GM21619 (cell line): ENCODE data around the gene FAM83G.

Experiments
- ATAC-seq: cut with Tn5 transposase; IDR thresholded peaks from one replicate; pipeline ENCODE4 v1.9.1; 2021; ENCODE audit not compliant: unreplicated experiment

The FAM83G gene

DNA sequence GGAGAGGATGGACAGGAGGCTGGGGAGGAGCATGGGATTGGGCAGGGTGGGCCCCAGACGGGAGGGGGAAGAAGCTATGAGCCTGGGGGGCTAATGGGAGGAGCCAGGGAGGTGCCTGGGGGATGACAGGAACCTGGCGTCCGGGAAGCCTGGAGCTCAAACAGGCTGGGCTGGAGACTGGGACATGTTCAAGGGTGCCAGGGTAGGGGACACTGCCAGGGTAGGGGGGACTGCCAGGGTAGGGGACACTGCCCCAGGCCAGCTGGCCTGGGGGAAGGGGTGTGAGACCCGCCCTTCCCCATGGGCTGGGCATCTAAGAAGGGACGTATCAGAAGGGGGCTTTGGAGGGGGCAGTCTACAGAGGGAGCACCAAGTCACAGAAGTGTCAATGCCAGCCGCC is 7.0 kb upstream of the FAM83G start:
- no peak for ATAC-seq

DNA sequence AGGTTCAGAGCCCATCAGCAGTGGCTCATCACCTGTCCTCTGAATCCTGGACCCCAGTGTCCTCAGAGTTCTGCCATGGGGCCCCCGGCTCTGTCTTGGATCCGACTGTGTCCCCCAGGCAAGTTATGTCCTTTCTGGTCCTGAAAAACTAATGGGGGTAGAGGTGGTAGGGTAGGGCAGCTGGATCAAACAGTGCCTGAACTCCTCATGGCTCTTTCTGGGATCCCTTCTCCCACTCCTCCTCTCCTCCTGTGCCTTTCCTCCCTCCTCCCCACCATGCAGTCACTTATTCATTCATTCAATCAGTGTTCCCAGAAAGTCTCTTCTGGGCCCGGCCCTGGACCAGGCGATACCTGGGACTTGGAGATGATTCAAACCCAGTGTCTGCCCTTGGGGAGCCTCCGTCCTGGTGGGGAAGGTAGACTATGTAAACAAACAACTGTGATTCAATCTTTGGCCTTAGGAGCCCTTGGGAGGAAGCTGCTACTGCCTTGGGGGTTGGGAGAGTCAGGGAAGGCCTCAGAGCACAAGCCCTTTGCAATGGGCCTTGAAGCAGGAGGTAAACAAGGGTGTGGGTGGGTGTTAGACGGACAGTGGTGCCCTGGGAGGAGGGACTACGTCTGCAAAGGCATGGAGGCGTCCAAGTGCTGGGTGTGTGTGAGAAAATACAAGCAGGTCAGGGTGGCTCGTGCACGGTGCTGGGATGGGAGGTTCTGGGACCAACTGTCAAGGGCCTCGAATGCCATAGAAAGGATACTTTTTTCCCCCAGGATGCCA is 6.4 kb upstream of the FAM83G start:
- no peak for ATAC-seq

DNA sequence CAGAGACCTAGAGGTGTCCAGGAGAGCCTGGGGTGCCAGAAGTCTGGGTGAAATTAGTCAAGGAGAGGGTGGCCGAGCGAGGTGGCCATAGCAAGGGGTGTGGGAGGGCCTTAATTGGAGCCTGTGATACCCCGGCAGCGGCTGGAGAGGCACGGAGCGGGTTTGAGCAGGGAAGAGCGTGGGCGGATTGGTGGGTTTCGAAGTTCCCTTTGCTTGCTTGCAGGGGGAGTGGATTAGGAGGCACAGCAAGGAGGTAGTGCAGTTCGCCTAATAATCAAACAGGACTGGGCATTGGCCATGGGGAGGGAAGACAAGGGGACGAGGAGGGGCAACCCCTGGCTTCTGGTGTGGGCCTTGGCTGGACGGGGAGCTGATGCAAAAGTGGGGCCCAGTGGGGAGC is 5.4 kb upstream of the FAM83G start:
- no peak for ATAC-seq

DNA sequence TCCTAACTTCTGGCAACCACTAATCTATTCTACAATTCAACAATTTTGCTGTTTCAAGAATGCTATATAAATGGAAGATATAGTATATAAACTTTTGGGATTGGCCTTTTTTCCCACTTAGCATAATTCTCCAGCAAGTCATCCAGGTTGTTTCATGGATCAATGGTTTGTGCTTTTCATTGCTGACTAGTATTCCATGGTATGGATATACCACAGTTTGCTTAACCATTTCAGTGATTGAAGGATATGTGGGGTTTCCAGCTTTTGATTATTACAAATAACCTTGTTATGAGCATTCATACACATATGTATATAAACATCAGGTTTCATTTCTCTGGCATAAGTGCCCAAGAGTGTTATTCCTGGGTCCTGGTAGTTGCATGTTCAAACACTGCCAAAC is 2.1 kb upstream of the FAM83G start:
- ATAC-seq, result no peak

DNA sequence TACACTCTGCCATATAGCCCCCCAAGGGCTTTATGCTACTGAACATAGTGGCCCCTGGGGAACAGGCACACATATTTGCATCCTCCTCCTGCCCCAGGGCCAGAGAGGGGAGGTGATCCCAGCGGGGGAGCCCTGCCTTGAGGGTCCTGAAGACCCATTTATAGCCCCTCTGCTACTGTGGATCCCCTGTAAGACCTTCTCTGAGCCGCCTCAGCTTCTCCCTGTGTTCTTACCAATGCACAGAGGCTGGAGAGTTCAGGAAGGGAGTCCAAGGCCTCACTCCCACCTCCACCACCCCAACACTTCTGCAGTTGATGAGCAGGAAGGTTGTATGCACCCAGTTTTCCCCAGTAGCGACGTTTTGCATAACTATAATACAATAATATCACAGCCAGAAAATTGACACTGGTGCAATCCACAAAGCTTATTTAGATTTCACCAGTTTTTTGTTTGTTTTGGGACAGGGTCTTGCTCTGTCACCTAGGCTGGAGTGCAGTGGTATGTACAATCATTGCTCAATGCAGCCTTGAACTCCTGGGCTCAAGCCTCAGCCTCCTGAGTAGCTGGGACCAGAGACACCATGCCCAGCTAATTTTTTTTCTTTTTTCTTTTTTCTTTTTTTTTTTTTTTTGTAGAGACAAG is 1.3 kb upstream of the FAM83G start:
- no peak for ATAC-seq

DNA sequence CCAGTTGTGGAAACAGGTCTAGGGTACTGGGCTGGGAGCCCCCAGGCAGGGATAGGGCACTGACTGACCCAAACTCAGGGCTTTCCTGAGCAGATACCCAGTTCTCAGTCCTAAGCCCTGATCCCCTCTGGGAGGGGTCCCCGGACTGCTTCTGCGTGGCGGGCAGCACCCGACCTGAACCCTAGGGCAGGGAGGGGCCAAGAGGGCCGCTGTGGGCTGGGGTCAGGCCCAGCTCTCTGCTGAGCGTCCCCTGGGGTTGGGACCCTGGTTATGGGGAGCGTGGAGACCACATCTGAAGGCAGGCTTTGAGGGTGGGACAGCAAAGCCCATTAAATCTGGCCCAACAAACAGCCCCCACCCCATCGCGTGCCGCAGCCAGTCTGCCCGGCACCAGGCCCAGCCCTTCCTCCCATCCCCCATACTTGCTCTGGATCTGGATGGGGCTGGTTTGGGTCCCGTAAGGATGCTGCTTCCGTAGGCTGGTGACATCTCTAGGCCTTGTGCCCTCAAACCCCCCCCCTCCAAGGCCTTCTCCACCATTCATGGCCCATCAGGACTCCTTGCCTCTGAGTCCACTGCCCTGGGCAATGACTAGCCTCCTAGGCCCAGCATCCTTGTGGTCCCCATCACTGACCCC is 691 bp upstream of the FAM83G start:
- no peak for ATAC-seq

DNA sequence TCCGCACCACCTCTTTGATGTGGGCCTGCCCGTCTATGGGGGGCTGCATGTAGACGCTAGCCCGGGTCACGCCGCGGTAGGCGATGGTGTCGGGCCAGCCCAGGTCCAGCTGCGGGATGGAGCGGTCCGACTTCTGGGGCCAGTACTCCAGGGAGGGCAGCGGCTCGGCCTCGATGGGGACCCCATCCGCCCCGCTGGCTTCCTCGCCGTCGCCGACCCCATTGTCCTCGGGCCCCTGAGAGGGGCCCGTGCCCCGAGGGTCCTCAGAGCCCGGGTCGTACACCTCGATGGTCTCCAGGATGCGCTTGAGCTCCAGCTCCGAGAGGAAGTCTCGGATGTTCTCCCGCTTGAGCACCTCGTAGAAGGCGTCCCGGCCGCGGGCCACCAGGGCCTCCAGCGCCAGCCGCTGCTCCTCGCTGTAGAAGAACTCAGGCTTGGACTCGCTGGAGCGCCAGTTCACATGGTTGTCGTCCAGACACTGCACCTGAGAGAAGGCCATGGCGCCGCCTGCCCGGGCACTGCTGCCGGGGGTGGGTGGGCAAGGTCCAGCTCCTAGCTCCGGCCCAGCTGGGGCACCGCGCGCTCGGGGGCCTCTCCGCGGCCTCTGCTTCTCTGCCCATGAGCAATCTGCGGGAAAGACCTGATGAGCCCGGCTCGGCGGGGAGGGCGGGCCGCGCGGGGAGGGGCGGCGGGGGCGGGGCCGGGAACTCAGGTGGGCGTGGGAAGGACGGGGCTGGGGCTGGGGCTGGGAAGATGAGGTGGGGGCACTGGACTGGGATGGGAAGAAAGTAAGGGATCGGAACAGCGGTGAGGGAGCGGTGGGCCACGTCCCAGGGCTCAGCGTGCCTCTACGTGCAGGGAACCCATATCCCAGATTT is 782 bp downstream of the FAM83G start:
- ATAC-seq, result peak; percentile 25

DNA sequence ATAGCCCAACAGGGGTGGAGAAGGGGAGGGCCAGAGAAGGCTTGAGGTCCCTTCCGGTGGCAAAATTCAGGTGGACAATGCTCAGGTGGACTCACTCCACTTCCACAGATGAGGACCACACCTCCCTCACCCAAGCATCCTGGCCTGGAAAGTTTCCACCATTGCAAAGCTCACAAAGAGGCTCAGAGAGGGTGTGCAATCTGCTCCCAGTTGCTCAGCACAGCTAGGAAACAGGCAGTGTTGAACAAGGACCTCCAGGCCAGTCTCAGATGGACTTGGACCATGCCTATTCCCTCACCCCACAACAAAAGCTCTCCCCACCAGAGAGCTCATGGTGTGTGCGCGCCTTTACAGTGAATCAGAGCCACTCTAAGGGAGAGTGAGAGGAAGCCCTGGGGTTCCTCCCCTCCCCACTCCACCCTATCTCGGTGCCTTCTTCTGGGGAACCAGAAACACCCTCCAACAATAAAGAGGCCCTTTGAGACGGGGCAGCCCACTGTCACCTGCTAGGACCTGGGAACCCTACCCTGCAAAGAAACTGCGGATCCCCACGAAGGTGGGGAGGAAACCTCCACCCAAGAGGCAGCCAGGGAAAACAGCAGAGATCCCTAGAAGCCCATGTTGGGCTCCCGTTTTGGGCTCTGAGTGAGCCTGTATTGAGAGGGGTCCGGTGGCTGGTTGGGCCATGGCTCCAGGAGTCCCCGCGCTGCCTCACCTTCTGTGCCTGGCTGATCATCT is 1.6 kb downstream of the FAM83G start:
- no peak for ATAC-seq

DNA sequence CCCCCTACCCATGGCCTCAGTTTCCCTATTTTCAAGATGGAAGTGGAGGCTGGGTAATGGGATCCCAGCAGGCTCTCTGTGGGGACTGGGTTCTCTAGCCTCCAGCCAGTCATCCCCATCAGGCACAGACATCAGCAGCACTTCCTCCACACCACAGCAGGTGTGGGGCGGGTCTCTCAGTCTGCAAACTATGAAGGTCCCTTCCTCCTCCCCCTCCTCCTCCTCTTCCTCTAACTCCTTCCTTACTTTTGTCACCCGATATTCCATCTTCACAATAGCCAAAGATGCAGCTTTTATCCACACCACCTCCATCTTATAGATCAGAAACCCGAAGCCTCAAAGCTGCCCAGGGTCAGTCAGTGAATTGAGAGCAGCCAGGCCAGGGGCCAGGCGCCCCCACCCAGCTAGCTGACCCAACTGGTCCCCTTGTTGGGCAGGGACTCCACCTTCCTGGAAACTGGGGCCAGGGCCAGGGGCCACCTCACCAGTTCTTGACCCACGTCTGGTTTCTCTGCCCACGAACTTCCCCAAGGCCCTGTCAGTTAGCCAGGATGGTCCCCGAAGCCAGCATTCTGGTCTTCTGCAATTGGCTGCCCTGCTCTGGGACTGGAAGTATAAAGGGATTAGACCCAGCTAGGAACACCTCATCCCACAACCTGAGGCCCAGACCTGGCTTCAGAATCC is 2.5 kb downstream of the FAM83G start:
- ATAC-seq, result no peak

DNA sequence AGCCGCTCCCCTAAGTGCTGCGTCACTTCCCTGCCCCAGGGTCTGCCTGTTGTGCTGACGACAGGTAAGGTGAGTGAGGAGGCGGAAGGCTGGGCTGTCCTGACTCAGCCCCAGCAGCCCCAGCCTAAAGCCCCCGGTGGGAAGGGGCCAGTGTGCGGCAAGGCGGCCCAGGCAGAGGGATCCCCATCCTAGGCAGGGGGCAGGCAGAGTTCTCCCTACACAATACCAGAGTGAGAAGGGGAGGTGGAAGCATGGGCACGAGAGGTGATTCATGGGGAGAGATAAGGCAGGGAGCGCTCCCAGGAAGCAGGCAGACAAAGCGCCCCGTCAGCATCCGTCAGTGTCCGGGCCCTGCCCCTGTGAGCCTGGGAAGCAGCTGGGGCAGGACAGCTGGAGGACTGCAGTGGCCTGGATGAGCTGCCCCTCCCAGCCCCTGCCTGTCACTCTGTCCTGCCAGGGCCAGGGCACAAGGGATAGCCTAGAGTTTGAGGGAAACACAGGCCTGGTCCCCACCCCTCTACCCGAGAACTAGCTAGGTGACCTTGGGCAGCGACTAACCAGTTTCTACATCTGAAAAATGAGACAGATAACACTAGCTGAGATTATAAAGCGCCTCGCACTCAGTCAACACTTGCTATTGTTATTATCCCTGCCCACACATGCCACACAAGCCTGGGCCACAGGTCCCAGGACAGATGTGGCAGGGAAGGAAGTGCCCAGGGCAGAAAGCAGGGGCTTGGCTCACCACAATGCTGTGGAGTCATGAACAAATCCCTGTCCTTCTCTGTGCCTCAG is 3.8 kb downstream of the FAM83G start:
- ATAC-seq, result no peak

DNA sequence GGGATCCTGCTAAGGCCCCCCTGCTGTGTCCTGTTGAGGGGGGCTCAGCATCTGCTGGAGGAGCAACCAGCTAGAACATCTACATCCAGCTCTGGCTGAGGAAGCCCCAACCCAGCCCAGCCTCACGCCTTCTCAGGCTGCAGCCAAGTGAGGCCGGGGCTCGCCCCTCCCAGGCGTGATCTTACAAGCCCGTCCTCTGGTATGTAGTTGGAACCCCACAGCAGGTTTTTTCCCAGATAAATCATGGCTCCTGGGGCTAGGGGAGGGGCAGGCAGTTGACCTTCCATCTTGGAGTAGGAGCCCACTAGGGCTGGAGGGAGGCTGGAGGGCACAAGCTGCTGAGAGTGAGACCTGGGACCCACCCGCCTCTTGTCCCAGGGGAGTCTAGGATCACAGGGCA is 4.7 kb downstream of the FAM83G start:
- ATAC-seq, result no peak

DNA sequence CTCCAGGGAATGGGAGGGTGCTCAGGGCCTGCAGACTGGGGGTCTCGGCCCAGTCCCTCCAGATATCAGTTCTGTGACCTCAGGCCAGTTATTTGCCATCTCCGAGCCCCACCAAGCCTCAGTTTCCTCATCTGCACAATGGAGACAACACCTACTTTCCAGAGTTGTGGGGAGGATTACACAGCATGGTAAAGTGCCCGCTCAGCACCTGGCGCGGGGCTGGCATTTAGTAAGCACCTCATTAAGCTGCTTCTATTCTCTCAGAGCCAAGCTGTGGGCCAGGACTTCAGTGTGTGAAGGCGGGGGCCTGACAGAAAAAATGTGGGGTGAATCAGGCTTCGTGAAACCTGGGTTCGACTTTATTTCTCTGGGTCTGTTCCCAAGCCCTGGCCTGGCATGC is 5.2 kb downstream of the FAM83G start:
- ATAC-seq, result no peak

DNA sequence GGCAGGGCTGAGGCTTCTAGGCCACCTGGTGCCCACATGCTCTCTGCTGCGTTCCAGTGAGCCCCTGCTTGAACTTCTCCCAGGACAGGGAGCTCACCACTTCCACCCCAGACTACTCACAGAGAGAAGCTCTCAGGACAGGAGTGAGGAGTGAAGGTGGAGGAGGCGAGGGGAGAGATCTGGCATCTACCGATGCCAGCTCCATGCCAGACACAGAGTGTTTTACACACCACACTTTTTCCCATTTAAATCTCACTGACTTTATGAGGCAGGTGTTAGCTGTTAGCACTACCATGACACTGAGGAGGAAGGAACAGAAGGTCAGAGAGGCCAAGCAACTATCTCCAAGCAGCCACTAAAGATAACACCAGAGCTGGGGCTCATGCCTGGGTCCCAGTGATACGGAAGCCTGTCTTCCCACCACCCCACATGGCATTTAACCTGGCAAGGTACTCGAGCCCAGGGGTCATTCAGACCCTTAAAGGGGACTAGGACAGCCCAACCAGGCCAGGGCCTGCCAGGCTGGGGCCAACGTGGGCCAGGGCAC is 6.8 kb downstream of the FAM83G start:
- ATAC-seq, result no peak

DNA sequence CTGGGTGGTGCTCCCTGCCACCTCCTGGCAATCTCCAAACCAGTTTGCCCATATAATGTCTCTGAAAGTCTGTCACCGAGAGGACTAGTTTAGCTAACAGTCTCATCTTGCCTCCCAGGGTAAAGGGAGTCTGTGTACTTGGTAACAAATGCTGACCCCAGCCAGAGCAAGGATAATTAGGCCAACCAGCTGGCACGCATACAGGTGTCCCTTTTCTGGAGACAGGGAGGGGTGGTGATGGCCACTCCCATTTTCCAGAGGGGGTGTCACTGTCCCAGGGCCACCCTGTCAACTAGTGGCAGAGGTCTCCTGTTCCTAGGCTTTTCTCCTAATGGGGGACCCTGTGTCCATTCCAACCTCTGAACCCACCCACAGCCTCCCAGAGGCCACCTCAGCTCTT is 8.1 kb downstream of the FAM83G start:
- no peak for ATAC-seq

DNA sequence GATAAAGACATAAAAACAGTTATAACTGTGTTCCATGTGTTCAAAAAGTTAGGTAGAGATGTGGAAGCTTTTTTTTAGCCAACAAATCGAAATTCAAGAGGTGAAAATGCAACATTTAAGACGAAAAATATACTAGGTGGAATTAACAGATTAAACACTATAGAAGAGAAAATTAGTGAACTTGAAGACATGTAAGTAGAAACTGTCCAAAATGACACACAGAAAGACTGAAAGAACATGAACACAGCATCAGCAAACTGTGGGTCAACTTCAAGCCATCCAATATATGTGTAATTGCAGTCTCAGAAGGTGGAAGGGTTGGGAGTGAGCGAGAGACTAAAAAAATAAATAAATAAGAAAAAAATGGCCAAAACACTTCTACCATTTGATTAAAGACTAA is 9.3 kb downstream of the FAM83G start:
- ATAC-seq, result no peak

DNA sequence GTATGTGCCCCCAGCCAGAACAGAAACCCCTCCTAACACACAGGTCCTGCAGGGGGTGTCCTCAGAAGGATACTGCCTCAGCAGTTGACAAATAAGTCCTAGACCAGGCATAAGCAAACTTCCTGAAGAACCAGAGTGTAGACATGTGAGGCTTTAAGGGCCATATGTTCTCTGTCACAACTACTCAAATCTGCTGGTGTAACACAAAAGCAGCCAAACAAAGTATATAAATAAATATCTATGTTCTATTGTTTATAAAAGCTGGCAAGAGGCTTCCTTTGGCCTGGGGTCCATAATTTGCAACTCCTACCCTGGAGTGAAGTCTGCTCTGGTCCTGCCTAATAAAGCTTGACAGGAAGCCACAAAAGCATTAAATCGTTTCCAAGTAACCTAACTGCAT is 9.9 kb downstream of the FAM83G start:
- ATAC-seq, result no peak

DNA sequence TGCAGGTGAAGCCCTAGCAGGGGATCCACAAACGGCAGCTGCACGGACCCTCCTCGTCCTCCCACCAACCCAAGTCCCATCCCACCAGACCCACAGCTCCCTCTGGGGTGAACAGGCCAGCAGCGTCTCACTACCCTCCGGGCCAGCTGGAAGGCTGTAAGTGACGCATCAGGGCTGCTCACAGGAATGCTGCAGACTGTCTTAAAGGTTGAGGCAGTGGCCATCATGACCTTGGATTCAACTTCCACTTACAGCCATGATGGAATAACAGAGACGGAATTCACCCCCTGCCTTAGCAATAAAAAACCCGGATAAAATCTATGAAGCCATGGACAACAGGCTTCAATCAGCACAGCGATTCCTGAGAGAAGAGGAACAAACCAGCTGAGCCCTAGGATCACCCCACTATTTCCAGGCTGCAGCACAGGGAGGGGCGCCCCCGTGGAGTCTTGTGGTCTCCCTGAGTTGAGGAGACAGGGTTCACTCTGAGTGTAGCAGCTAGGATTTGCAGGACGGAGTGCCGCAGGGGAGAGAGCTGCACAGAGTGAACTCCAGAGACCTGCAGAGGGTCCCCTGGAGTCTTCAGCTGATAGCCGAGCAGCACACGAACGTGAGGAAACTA is 10.5 kb downstream of the FAM83G start:
- ATAC-seq, result no peak

DNA sequence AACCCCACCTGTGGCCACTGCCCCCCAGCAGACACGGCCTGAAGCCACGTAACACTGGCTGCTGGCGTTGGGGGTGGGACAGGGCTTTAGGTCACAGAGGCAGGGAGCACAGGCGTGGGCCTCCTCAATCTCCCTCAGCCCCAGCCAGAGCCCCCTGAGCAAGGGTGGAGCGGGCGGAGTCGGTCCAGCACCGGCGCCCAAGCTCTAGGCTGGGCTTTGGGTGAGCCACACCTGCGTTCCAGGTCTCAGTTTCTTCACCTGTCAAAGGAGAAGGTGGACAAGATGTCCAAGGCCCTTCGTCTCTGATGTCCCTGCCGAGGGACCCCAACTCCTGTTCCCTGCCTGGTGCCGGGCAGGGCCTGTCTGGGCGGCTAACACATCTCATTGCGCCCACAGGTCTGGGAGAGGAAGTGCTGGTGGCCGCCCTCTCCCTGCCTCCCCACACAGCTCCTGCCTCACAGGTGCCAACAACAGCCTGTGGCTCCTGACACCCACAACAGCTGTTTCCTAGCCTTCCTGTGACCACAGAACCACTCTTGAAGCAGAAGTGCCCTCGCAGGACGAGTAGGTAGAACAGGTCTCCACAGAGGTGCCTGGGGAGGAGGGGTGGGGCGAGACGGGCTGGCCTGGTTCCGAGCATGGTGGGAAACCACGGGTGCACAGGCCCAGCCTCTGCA is 12.0 kb downstream of the FAM83G start:
- ATAC-seq, result no peak
